ENCODE measurements around the gene MORN1. TPM values are rescaled to one million over a fixed set of nuclear protein-coding genes. Genes with fewer than 3 reads are reported as not detected.

Gene MORN1
- total and polyA plus RNA-seq, 4 donors: 2.3 to 6.9 (median 3.6) TPM

DNA sequence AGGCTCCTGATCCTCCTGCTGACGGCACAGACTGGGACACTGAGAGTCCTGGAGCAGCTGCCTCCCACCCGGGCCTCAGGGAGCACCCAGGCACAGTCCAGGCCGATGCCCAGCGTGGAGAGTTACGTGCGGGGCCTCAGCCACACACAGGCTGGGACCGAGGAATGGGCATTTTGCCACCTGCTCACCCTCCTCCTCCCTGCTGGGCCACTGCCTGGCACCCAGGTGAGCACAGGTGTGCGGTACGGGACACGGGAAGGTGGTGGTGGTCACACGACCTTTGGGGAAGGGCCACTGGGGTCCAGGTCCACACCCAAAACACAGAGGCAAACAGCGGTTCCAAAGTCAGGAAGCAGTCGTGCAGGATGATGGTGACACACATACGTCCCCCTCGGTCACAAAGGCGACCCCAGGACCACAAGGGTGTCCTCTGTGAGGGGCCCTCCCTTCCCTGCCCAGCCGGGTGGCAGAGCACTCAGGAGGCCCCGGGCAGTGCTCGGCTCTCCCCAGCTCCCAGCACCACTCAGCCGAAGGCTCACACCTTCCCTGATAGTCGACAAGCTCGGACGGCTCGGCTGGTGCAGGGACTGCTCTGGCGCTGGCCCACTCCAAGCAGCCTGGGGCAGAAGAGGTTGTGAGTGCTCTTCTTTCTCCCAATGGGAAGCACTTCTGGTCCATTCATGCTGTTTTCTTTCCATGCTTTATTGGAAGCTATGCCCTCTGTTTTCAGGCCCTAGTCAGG, 14.3 kb downstream of the MORN1 start:
- Histone ChIP-seq H3K4me3 (ENCODE audit: low read depth in 1 of 3, low read length in 3 of 3) (no peak overlapping the region), H3K9me3 (ENCODE audit: control insufficient read depth in 4 of 4, low read length in 3 of 4) (no peaks in the 10 kb centered on the region), H3K4me1 (ENCODE audit: control insufficient read depth in 4 of 4, insufficient read depth in 4 of 4, low read length in 3 of 4) (no peaks in the 10 kb centered on the region), H3K36me3 (ENCODE audit: control insufficient read depth in 4 of 4, insufficient read depth in 3 of 4, low read depth in 1 of 4, low read length in 3 of 4) (no peaks in the 10 kb centered on the region), H3K9ac (ENCODE audit: low read depth in 1 of 2, low read length in 2 of 2) (no peak overlapping the region), H3K27me3 (ENCODE audit: control insufficient read depth in 4 of 4, insufficient read depth in 4 of 4, low read length in 3 of 4) (no peaks in the 10 kb centered on the region), H3K27ac (ENCODE audit: low read depth in 1 of 2, low read length in 2 of 2) (no peak overlapping the region)
- no peak for DNase-seq (ENCODE audit: low spot score)
- TF ChIP-seq HNF4G (IDR thresholded peaks at IDR 0.05) (no peak), YY1 (IDR thresholded peaks at IDR 0.05) (no peak), RAD21 (IDR thresholded peaks at IDR 0.05) (no peak), TAF1 (conservative IDR thresholded peaks at IDR 0.05) (no peak), FOXA1 (IDR thresholded peaks at IDR 0.05) (no peak), RXRA (IDR thresholded peaks at IDR 0.05) (no peak)
- TF ChIP-seq, protein P1, sequence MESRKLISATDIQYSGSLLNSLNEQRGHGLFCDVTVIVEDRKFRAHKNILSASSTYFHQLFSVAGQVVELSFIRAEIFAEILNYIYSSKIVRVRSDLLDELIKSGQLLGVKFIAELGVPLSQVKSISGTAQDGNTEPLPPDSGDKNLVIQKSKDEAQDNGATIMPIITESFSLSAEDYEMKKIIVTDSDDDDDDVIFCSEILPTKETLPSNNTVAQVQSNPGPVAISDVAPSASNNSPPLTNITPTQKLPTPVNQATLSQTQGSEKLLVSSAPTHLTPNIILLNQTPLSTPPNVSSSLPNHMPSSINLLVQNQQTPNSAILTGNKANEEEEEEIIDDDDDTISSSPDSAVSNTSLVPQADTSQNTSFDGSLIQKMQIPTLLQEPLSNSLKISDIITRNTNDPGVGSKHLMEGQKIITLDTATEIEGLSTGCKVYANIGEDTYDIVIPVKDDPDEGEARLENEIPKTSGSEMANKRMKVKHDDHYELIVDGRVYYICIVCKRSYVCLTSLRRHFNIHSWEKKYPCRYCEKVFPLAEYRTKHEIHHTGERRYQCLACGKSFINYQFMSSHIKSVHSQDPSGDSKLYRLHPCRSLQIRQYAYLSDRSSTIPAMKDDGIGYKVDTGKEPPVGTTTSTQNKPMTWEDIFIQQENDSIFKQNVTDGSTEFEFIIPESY (IDR thresholded peaks at IDR 0.05): no peak
- TF ChIP-seq, protein P2, sequence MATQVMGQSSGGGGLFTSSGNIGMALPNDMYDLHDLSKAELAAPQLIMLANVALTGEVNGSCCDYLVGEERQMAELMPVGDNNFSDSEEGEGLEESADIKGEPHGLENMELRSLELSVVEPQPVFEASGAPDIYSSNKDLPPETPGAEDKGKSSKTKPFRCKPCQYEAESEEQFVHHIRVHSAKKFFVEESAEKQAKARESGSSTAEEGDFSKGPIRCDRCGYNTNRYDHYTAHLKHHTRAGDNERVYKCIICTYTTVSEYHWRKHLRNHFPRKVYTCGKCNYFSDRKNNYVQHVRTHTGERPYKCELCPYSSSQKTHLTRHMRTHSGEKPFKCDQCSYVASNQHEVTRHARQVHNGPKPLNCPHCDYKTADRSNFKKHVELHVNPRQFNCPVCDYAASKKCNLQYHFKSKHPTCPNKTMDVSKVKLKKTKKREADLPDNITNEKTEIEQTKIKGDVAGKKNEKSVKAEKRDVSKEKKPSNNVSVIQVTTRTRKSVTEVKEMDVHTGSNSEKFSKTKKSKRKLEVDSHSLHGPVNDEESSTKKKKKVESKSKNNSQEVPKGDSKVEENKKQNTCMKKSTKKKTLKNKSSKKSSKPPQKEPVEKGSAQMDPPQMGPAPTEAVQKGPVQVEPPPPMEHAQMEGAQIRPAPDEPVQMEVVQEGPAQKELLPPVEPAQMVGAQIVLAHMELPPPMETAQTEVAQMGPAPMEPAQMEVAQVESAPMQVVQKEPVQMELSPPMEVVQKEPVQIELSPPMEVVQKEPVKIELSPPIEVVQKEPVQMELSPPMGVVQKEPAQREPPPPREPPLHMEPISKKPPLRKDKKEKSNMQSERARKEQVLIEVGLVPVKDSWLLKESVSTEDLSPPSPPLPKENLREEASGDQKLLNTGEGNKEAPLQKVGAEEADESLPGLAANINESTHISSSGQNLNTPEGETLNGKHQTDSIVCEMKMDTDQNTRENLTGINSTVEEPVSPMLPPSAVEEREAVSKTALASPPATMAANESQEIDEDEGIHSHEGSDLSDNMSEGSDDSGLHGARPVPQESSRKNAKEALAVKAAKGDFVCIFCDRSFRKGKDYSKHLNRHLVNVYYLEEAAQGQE (IDR thresholded peaks at IDR 0.05): no peak
- 84% methylated on average over 25 of the region's 25 CpGs for WGBS

DNA sequence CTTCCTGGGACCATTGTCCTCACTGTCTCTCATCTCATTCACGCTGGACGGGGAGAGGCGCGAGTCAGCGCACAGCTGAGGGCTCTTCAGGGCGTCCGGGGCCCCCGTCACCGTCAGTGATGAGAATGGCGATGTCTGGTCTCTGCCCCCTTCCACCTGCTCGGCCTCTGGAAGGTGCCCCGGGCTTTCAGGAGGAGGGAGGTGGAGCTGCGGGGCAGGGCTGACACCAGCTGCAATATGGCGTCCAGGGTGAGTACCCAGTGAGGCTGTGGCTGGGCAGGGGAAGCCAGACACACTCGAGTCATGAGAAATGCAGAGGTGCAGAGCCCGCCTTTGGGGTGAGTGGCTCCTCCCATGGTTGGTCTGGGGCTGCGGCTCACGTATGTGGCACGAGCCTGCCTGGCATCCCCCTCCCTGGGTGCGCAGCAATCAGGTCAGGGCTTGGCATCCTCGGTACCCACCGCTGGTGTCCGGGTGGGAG, 15.1 kb downstream of the MORN1 start:
- no peak for DNase-seq (ENCODE audit: low spot score)
- no peak overlapping the region for H3K4me3 ChIP-seq (ENCODE audit: low read depth in 1 of 3, low read length in 3 of 3)
- H3K9me3 ChIP-seq (ENCODE audit: control insufficient read depth in 4 of 4, low read length in 3 of 4): no peaks in the 10 kb centered on the region
- no peak overlapping the region for H3K27ac ChIP-seq (ENCODE audit: low read depth in 1 of 2, low read length in 2 of 2)
- 88% methylated on average over 23 of the region's 23 CpGs for WGBS
- no peaks in the 10 kb centered on the region for H3K27me3 ChIP-seq (ENCODE audit: control insufficient read depth in 4 of 4, insufficient read depth in 4 of 4, low read length in 3 of 4)
- no peak overlapping the region for H3K9ac ChIP-seq (ENCODE audit: low read depth in 1 of 2, low read length in 2 of 2)
- H3K36me3 ChIP-seq (ENCODE audit: control insufficient read depth in 4 of 4, insufficient read depth in 3 of 4, low read depth in 1 of 4, low read length in 3 of 4): no peaks in the 10 kb centered on the region
- H3K4me1 ChIP-seq (ENCODE audit: control insufficient read depth in 4 of 4, insufficient read depth in 4 of 4, low read length in 3 of 4): no peaks in the 10 kb centered on the region
- TF ChIP-seq RAD21 (IDR thresholded peaks at IDR 0.05) (no peak), NR2F2 (IDR thresholded peaks at IDR 0.05) (no peak), TAF1 (conservative IDR thresholded peaks at IDR 0.05) (no peak), SP1 (IDR thresholded peaks at IDR 0.05) (no peak), FOXA2 (IDR thresholded peaks at IDR 0.05) (no peak), GABPA (IDR thresholded peaks at IDR 0.05 in 1 of 2, conservative IDR thresholded peaks at IDR 0.05 in 1 of 2) (no peak), RXRA (IDR thresholded peaks at IDR 0.05) (no peak), FOXA1 (IDR thresholded peaks at IDR 0.05) (no peak), HNF4G (IDR thresholded peaks at IDR 0.05) (no peak), HNF4A (conservative IDR thresholded peaks at IDR 0.05) (no peak), EGR1 (IDR thresholded peaks at IDR 0.05; ENCODE audit: low read depth in 2 of 2) (no peak)
- TF ChIP-seq, protein P3, sequence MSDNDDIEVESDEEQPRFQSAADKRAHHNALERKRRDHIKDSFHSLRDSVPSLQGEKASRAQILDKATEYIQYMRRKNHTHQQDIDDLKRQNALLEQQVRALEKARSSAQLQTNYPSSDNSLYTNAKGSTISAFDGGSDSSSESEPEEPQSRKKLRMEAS (IDR thresholded peaks at IDR 0.05): no peak
- TF ChIP-seq, protein P1 (IDR thresholded peaks at IDR 0.05): no peak
- TF ChIP-seq, protein P4, sequence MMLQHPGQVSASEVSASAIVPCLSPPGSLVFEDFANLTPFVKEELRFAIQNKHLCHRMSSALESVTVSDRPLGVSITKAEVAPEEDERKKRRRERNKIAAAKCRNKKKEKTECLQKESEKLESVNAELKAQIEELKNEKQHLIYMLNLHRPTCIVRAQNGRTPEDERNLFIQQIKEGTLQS (IDR thresholded peaks at IDR 0.05): no peak
- TF ChIP-seq, protein P5, sequence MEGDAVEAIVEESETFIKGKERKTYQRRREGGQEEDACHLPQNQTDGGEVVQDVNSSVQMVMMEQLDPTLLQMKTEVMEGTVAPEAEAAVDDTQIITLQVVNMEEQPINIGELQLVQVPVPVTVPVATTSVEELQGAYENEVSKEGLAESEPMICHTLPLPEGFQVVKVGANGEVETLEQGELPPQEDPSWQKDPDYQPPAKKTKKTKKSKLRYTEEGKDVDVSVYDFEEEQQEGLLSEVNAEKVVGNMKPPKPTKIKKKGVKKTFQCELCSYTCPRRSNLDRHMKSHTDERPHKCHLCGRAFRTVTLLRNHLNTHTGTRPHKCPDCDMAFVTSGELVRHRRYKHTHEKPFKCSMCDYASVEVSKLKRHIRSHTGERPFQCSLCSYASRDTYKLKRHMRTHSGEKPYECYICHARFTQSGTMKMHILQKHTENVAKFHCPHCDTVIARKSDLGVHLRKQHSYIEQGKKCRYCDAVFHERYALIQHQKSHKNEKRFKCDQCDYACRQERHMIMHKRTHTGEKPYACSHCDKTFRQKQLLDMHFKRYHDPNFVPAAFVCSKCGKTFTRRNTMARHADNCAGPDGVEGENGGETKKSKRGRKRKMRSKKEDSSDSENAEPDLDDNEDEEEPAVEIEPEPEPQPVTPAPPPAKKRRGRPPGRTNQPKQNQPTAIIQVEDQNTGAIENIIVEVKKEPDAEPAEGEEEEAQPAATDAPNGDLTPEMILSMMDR (IDR thresholded peaks at IDR 0.05; ENCODE audit: low read depth, low read length, missing input control): no peak
- TF ChIP-seq, protein P2 (IDR thresholded peaks at IDR 0.05): no peak

Data from liver (tissue), 9 donors.